CD4-positive, alpha-beta memory T cell (primary cell): ENCODE results near the gene PAX2. TPM values are rescaled to one million over a fixed set of nuclear protein-coding genes. Genes with fewer than 3 reads are reported as not detected.

Experiments
- CTCF ChIA-PET: fragments of 350-600 bp; sonication (Branson Sonifier 250); formaldehyde crosslinking; loops from one replicate; lab custom pipeline; 2021; ENCODE audit warnings: inconsistent platforms; ENCODE audit not compliant: partially characterized antibody; lab: Charles Lee
- POLR2A ChIA-PET: fragments of 350-600 bp; sonication (Branson Sonifier 250); formaldehyde crosslinking; loops from one replicate; lab custom pipeline; 2021; ENCODE audit not compliant: partially characterized antibody; lab: Charles Lee
- DNase-seq, 5 donors: peaks; one replicate each; pipeline versions ENCODE4 v3.0.0 to v3.0.0-alpha.2; 2020 to 2022; ENCODE audit warnings: mixed read lengths in 1 of 5
- H3K27ac ChIP-seq: one replicate; pipeline ENCODE4 v1.7.0; 2013; ENCODE audit warnings: low read depth, low read length
- H3K27me3 ChIP-seq: 2 replicates; pipeline ENCODE4 v1.7.0; 2013; ENCODE audit warnings: mild to moderate bottlenecking, low read length, moderate library complexity; ENCODE audit not compliant: insufficient read depth
- H3K36me3 ChIP-seq: 2 replicates; pipeline ENCODE4 v1.7.0; 2013; ENCODE audit warnings: mild to moderate bottlenecking, low read length, moderate library complexity; ENCODE audit not compliant: insufficient read depth
- H3K4me1 ChIP-seq: 2 replicates; pipeline ENCODE4 v1.7.0; 2013; ENCODE audit warnings: mild to moderate bottlenecking, low read length, moderate library complexity; ENCODE audit not compliant: insufficient read depth
- H3K4me3 ChIP-seq, 2 donors: one replicate each; pipeline ENCODE4 v1.7.0; 2013; ENCODE audit warnings: low read length in 2 of 2, mild to moderate bottlenecking in 1 of 2
- H3K9me3 ChIP-seq, 2 donors: one replicate each; pipeline ENCODE4 v1.7.0; 2013; ENCODE audit warnings: low read length in 2 of 2, control low read depth in 1 of 2; ENCODE audit not compliant: control insufficient read depth in 1 of 2
- H3K27ac Mint-ChIP-seq, 7 donors: one replicate each; pipeline ENCODE4 v1.8.0; 2020 to 2021; ENCODE audit warnings: mixed read lengths in 7 of 7, mild to moderate bottlenecking in 6 of 7, inconsistent platforms in 3 of 7, moderate library complexity in 3 of 7
- H3K27me3 Mint-ChIP-seq, 2 donors: one replicate each; pipeline ENCODE4 v1.8.0; 2020 to 2021; ENCODE audit warnings: mixed read lengths in 2 of 2
- H3K36me3 Mint-ChIP-seq, 2 donors: one replicate each; pipeline ENCODE4 v1.8.0; 2020 to 2021; ENCODE audit warnings: mixed read lengths in 2 of 2, inconsistent platforms in 1 of 2, mild to moderate bottlenecking in 1 of 2
- H3K4me1 Mint-ChIP-seq, 4 donors: one replicate each; pipeline ENCODE4 v1.8.0; 2020 to 2021; ENCODE audit warnings: mixed read lengths in 4 of 4, mild to moderate bottlenecking in 1 of 4
- H3K4me3 Mint-ChIP-seq, 8 donors: one replicate each; pipeline ENCODE4 v1.8.0; 2020 to 2021; ENCODE audit warnings: mixed read lengths in 8 of 8, mild to moderate bottlenecking in 7 of 8, moderate library complexity in 6 of 8, inconsistent platforms in 3 of 8
- H3K9me3 Mint-ChIP-seq, 8 donors: one replicate each; pipeline ENCODE4 v1.8.0; 2020 to 2021; ENCODE audit warnings: mixed read lengths in 8 of 8, mild to moderate bottlenecking in 5 of 8, inconsistent platforms in 3 of 8, moderate library complexity in 1 of 8
- intact Hi-C: fragments of 100-400 bp; cut with micrococcal nuclease; formaldehyde crosslinking; loops from one replicate; pipeline ENCODE4 v1.15.1; 2023
- polyA plus RNA-seq, 2 donors: library from polyadenylated mRNA; unstranded; fragments of 300-500 nt; fragmentation: Illumina TruSeq; gene quantifications; one replicate each; pipeline ENCODE4 v1.2.3, GENCODE V29; 2021
- total RNA-seq, 2 experiments: library from RNA; stranded (reverse); gene quantifications; one replicate each; pipeline ENCODE4 v1.2.3, GENCODE V29; 2021

Gene PAX2
- total and polyA plus RNA-seq, 4 experiments from 2014 or later, result not detected

DNA sequence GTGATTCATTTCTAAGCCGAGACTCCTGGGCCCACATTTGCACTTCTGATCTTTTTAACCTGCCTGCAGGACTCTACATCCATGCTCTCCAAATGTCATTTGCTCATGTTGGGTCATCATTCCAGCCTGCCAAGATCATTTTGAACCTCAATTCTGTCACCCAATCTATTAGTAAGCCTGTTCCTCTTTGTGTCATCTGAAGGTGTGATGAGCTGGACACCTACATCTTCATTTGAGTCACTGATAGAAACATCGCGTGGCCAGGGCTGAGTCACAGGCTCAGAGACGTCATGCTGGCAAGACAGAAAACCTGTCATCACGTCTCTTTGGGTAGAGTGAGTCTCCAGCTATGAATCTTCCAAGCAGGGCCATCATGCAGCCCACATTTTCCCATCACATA, 102.1 kb downstream of the PAX2 start:
- ChIA-PET POLR2A (interaction anchor here (0.9 kb wide), 1 partner anchor 9 kb away, joined by 3 read pairs; no protein-coding TSS in a partner anchor), CTCF (no interaction called here)
- Mint-ChIP-seq H3K27ac (no peak overlapping the region), H3K4me1 (no peaks in the 10 kb centered on the region), H3K9me3 (peaks cover 0 to 4% (median 0%) of the 10 kb centered on the region in 8 donors), H3K27me3 (peaks cover 40 to 41% of the 10 kb centered on the region in 2 donors), H3K4me3 (no peak overlapping the region), H3K36me3 (no peaks in the 10 kb centered on the region)
- intact Hi-C loops, result no loop called here
- Histone ChIP-seq H3K36me3 (no peaks in the 10 kb centered on the region), H3K4me1 (no peaks in the 10 kb centered on the region), H3K27me3 (no peaks in the 10 kb centered on the region), H3K9me3 (no peaks in the 10 kb centered on the region), H3K4me3 (no peak overlapping the region), H3K27ac (no peak overlapping the region)
- DNase-seq, result no peak

DNA sequence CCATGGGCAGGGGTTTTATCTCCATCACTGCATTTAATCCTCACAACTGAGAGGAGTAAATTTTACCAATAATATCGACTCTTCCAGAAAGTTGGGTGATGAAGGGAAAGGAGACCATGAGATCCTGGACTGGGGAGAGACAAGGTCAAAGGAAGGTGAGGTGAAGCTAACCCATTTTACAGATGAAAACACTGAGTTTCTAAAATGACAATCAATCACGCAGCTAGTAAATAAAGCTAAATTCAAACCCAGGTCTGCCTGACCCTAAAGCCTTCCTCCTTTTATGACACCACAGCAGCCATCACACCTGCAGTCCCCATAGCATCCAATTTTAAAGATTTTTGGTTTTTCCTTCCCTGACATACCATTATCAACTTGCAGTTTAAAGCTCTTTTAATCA, 103.4 kb downstream of the PAX2 start:
- H3K36me3 Mint-ChIP-seq, result no peaks in the 10 kb centered on the region
- DNase-seq, result no peak
- H3K4me3 ChIP-seq, result no peak overlapping the region
- ChIA-PET POLR2A (no interaction called here), CTCF (no interaction called here)
- H3K9me3 Mint-ChIP-seq, result peaks cover 0 to 4% (median 0%) of the 10 kb centered on the region in 8 donors
- H3K9me3 ChIP-seq, result no peaks in the 10 kb centered on the region
- H3K27me3 Mint-ChIP-seq, result peaks cover 41 to 45% of the 10 kb centered on the region in 2 donors
- H3K27me3 ChIP-seq, result no peaks in the 10 kb centered on the region
- no peaks in the 10 kb centered on the region for H3K4me1 Mint-ChIP-seq
- no peaks in the 10 kb centered on the region for H3K4me1 ChIP-seq
- no peak overlapping the region for H3K27ac ChIP-seq
- intact Hi-C loops, result no loop called here
- H3K27ac Mint-ChIP-seq, result no peak overlapping the region
- no peaks in the 10 kb centered on the region for H3K36me3 ChIP-seq
- H3K4me3 Mint-ChIP-seq, result no peak overlapping the region

DNA sequence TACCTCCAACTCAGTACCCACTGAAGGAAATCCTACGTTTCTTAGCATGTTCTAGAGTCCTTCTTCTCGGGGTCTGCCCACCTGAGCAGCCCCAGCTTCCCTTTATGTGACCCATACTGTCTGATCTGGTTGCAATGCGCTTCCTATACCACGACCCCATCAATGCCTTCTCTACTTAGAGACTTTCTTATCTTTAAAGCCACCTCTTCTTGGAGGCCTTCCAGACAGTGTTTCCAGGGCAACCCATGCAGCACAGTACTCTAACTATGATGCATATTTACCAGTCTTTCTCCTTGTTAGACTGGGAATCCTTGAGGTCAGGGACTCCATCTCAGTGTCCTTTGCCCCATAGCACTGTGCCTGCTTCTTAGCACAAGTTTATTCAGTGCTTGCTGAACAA, 112.9 kb downstream of the PAX2 start:
- intact Hi-C loops, result no loop called here
- no peaks in the 10 kb centered on the region for H3K36me3 ChIP-seq
- peaks cover 0 to 18% (median 10%) of the 10 kb centered on the region in 8 donors for H3K9me3 Mint-ChIP-seq

DNA sequence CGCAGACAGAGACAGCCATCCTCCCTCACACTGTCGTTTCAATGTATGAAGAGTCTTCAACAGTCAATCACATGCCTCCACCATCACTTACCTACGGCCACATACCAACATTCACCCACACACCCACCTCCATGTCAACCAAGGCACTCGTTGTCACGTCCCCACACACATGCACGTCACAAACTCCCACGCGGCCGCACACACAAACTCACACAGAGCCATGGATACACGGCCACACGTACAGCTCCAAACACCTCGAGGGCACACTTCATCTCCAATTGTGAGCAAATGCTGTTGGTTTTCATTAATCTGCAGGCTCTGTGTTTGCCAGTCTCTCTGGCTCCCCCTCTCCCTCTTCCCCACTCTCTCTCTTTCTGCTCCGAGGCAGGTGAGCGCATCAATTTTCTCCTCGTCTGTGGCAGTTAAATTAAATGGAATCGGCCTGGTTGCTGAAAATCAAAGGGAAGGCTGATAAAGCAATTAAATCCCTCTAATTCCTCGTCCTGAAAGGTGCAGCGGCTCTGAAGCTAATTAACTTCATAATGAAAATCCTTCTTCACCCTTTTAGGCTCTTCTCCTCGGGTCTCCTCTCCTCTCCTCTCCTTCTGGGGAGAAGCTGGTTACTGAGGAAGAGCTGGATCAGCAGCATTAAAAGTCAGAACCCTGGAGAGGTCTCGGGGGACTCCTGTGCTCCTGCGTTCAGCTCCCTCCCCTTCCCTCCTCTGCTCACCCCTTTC, 113.5 kb downstream of the PAX2 start:
- Histone ChIP-seq H3K4me3 (no peak overlapping the region), H3K36me3 (no peaks in the 10 kb centered on the region), H3K9me3 (no peaks in the 10 kb centered on the region), H3K27ac (no peak overlapping the region), H3K27me3 (peaks cover 4% of the 10 kb centered on the region), H3K4me1 (no peaks in the 10 kb centered on the region)
- CTCF ChIA-PET, result no interaction called here
- peaks cover 34 to 42% of the 10 kb centered on the region in 2 donors for H3K27me3 Mint-ChIP-seq
- intact Hi-C loops, result no loop called here
- no peak overlapping the region for H3K27ac Mint-ChIP-seq
- H3K36me3 Mint-ChIP-seq, result no peaks in the 10 kb centered on the region
- peaks cover 0 to 18% (median 10%) of the 10 kb centered on the region in 8 donors for H3K9me3 Mint-ChIP-seq
- POLR2A ChIA-PET, result no interaction called here
- no peak overlapping the region for H3K4me3 Mint-ChIP-seq
- DNase-seq, result no peak
- no peaks in the 10 kb centered on the region for H3K4me1 Mint-ChIP-seq

More for the DNA sequence above, 112.9 kb downstream of the PAX2 start:
- Mint-ChIP-seq H3K4me1 (no peaks in the 10 kb centered on the region), H3K27ac (no peak overlapping the region), H3K36me3 (no peaks in the 10 kb centered on the region), H3K4me3 (no peak overlapping the region), H3K27me3 (peaks cover 35 to 43% of the 10 kb centered on the region in 2 donors)
- H3K4me1 ChIP-seq, result no peaks in the 10 kb centered on the region
- H3K27me3 ChIP-seq, result peaks cover 4% of the 10 kb centered on the region
- H3K9me3 ChIP-seq, result no peaks in the 10 kb centered on the region
- CTCF ChIA-PET, result no interaction called here
- H3K4me3 ChIP-seq, result no peak overlapping the region
- no peak overlapping the region for H3K27ac ChIP-seq
- DNase-seq, result no peak
- POLR2A ChIA-PET, result no interaction called here

DNA sequence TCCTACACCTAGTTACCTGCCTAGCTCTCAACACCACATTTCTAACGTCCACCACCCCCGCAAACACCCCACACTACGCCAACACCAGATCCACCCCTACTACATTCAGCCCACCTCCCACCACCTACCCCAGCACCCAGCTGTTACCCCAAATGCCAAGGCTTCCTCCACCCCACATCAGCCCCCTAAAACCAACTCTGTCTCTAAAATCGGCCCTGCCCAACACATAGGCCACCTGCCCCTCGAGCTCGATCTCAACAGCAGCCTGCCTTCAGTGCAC, 114.0 kb downstream of the PAX2 start:
- CTCF ChIA-PET, result no interaction called here

DNA sequence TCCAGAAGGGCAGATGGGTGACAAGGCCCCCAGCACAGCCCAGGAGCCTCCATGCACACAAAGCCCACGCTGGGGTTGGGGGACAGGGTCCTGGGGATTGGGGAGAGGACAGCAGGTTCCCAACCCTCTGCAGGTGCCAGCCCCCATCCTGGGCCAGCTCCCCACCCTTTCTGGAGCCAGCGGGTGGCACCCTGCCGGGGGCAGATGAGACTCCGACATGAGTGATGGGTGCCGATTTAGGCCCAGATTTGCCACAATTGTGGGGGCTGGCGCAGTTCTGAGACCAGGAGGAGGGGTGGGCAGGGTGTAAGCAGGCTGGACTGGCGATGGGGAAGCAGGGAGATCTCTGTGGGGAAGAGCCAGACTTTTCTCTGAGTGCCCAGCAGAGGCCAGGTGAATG, 118.1 kb downstream of the PAX2 start:
- Mint-ChIP-seq H3K9me3 (no peaks in the 10 kb centered on the region), H3K27me3 (peaks cover 39 to 42% of the 10 kb centered on the region in 2 donors), H3K36me3 (no peaks in the 10 kb centered on the region), H3K27ac (no peak overlapping the region), H3K4me1 (peaks cover 0 to 6% (median 3%) of the 10 kb centered on the region in 4 donors), H3K4me3 (no peak overlapping the region)
- no peak overlapping the region for H3K27ac ChIP-seq
- ChIA-PET CTCF (no interaction called here), POLR2A (no interaction called here)
- peaks cover 4% of the 10 kb centered on the region for H3K27me3 ChIP-seq
- H3K4me3 ChIP-seq, result no peak overlapping the region
- H3K4me1 ChIP-seq, result no peaks in the 10 kb centered on the region
- no peaks in the 10 kb centered on the region for H3K9me3 ChIP-seq
- intact Hi-C loops, result no loop called here
- no peak for DNase-seq
- H3K36me3 ChIP-seq, result no peaks in the 10 kb centered on the region

More for the DNA sequence above, 114.0 kb downstream of the PAX2 start:
- Histone ChIP-seq H3K36me3 (no peaks in the 10 kb centered on the region), H3K27ac (no peak overlapping the region), H3K4me3 (no peak overlapping the region), H3K4me1 (no peaks in the 10 kb centered on the region), H3K27me3 (peaks cover 4% of the 10 kb centered on the region), H3K9me3 (no peaks in the 10 kb centered on the region)
- POLR2A ChIA-PET, result no interaction called here
- peaks cover 0 to 18% (median 10%) of the 10 kb centered on the region in 8 donors for H3K9me3 Mint-ChIP-seq
- H3K36me3 Mint-ChIP-seq, result no peaks in the 10 kb centered on the region
- no peak overlapping the region for H3K27ac Mint-ChIP-seq
- no peak overlapping the region for H3K4me3 Mint-ChIP-seq
- H3K27me3 Mint-ChIP-seq, result peaks cover 38 to 41% of the 10 kb centered on the region in 2 donors
- DNase-seq, result no peak
- intact Hi-C loops, result no loop called here
- no peaks in the 10 kb centered on the region for H3K4me1 Mint-ChIP-seq

DNA sequence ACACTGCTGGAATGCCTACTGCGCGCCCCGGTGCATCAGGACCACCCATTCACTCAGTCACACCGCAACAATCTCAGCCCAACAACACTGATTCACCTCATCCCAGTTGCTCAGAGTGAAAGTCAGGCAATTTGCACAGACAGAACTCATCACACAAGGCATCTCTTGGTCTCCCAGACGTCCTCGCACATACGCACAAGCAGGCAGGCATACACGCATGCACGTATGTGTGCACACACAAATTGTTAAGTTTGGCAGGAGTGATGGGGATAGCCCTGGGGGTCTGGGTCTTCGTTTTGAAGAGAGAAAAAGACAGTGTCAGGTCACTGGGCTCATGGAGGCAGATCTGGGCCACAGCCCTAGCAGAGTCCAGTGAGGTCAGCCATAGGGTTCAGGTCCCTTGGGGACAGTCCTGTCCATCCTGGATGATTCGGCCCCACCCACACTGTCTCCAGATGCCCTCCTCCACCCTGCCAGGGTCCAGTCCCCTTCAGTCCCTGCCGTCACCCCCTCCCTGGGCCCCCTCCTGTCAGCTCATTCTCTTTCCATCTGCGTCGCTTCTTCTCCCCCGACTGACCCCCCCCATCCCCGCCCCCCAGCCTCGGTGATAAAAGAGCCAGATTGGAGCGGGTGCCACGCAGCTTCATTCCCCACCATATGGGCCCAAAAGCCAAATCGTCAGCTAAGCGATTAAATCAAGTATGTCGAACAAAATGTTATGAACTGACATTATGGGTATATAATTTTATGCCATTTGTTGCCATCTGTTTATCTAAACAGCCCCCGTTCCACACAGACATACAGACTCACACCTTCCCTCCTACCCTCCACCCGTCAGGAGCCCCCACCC, 118.9 kb downstream of the PAX2 start:
- ChIA-PET CTCF (no interaction called here), POLR2A (no interaction called here)
- DNase-seq, result no peak
- intact Hi-C loops, result no loop called here
- no peaks in the 10 kb centered on the region for H3K9me3 Mint-ChIP-seq
- Histone ChIP-seq H3K27ac (no peak overlapping the region), H3K4me1 (no peaks in the 10 kb centered on the region), H3K9me3 (no peaks in the 10 kb centered on the region), H3K27me3 (peaks cover 4% of the 10 kb centered on the region), H3K36me3 (no peaks in the 10 kb centered on the region), H3K4me3 (no peak overlapping the region)
- H3K27me3 Mint-ChIP-seq, result peaks cover 34 to 42% of the 10 kb centered on the region in 2 donors
- H3K36me3 Mint-ChIP-seq, result no peaks in the 10 kb centered on the region
- H3K4me3 Mint-ChIP-seq, result no peak overlapping the region
- peak overlapping the region in 1 of 7 donors; percentile 60 for H3K27ac Mint-ChIP-seq
- H3K4me1 Mint-ChIP-seq, result peaks cover 0 to 6% (median 3%) of the 10 kb centered on the region in 4 donors
